LNCaP clone FGC (cell line): ENCODE results near the gene MRPL55.

Experiments
- DNase-seq: peaks from one replicate; pipeline ENCODE4 v3.0.0-alpha.2; 2011; ENCODE audit warnings: low read depth
- H3K4me3 ChIP-seq: 2 replicates; pipeline ENCODE4 v1.5.1; 2011; ENCODE audit warnings: mild to moderate bottlenecking, low read depth, low read length, control low read depth
- CTCF ChIP-seq: IDR thresholded peaks from 2 replicates; pipeline ENCODE4 v1.5.1; 2012; ENCODE audit warnings: mild to moderate bottlenecking; ENCODE audit not compliant: control insufficient read depth, insufficient read depth; ENCODE audit errors: extremely low read depth

The MRPL55 gene

GRCh38 chr1:228090613-228091081, 18.5 kb downstream of the MRPL55 start:
- DNase-seq = peak; percentile 60
- TF ChIP-seq CTCF = 0 out of 2 replicates have a peak, but pooled peaks have one; percentile 18

GRCh38 chr1:228089519-228090380, 19.3 kb downstream of the MRPL55 start:
- TF ChIP-seq CTCF = no peak
- peak overlapping the region; percentile 39 for H3K4me3 ChIP-seq
- no peak for DNase-seq

More at GRCh38 chr1:228090613-228091081, 18.5 kb downstream of the MRPL55 start:
- peak overlapping the region; percentile 39 for H3K4me3 ChIP-seq

GRCh38 chr1:228088586-228089498, 20.3 kb downstream of the MRPL55 start:
- peak overlapping the region; percentile 39 for H3K4me3 ChIP-seq
- no peak for DNase-seq
- TF ChIP-seq CTCF = no peak

GRCh38 chr1:228087771-228088251, 21.3 kb downstream of the MRPL55 start:
- no peak for TF ChIP-seq CTCF
- no peak for DNase-seq
- no peak overlapping the region for H3K4me3 ChIP-seq

- no peak for DNase-seq
- TF ChIP-seq CTCF = no peak
Measured at GRCh38 chr1:228085287-228085951, 23.7 kb downstream of the MRPL55 start.

GRCh38 chr1:228084797-228085196, 24.3 kb downstream of the MRPL55 start:
- peak overlapping the region; percentile 97 for H3K4me3 ChIP-seq
- no peak for DNase-seq
- no peak for TF ChIP-seq CTCF

More at GRCh38 chr1:228085287-228085951, 23.7 kb downstream of the MRPL55 start:
- H3K4me3 ChIP-seq = peak overlapping the region; percentile 97
